ENCODE measurements around the gene SLIT3. TPM values are rescaled to one million over a fixed set of nuclear protein-coding genes. Genes with fewer than 3 reads are reported as not detected.
A peak's percentile ranks its signal among the peaks of the same experiment; 100 is the strongest.

SLIT3 gene
- total RNA-seq, 4 donors from 2014 or later, result 10.8 to 30.8 (median 18.4) TPM

GRCh38 chr5:168984135-168984675 lies 316.7 kb downstream of the SLIT3 start:
- WGBS, result 90% methylated on average over 5 of the region's 5 CpGs
- no peak for DNase-seq (ENCODE audit: low spot score in 2 of 2)
- TF ChIP-seq POLR2A (IDR thresholded peaks at IDR 0.05), result no peak
- TF ChIP-seq POLR2AphosphoS5 (IDR thresholded peaks at IDR 0.05), result no peak
- TF ChIP-seq, protein P1, sequence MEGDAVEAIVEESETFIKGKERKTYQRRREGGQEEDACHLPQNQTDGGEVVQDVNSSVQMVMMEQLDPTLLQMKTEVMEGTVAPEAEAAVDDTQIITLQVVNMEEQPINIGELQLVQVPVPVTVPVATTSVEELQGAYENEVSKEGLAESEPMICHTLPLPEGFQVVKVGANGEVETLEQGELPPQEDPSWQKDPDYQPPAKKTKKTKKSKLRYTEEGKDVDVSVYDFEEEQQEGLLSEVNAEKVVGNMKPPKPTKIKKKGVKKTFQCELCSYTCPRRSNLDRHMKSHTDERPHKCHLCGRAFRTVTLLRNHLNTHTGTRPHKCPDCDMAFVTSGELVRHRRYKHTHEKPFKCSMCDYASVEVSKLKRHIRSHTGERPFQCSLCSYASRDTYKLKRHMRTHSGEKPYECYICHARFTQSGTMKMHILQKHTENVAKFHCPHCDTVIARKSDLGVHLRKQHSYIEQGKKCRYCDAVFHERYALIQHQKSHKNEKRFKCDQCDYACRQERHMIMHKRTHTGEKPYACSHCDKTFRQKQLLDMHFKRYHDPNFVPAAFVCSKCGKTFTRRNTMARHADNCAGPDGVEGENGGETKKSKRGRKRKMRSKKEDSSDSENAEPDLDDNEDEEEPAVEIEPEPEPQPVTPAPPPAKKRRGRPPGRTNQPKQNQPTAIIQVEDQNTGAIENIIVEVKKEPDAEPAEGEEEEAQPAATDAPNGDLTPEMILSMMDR (IDR thresholded peaks at IDR 0.05), result no peak
- no peak for TF ChIP-seq EP300 (IDR thresholded peaks at IDR 0.05)
- Histone ChIP-seq H3K27me3 (no peaks in the 10 kb centered on the region), H3K27ac (no peak overlapping the region), H3K4me3 (no peak overlapping the region), H3K4me1 (peaks cover 8% of the 10 kb centered on the region), H3K36me3 (no peaks in the 10 kb centered on the region), H3K9me3 (no peaks in the 10 kb centered on the region)

DNA sequence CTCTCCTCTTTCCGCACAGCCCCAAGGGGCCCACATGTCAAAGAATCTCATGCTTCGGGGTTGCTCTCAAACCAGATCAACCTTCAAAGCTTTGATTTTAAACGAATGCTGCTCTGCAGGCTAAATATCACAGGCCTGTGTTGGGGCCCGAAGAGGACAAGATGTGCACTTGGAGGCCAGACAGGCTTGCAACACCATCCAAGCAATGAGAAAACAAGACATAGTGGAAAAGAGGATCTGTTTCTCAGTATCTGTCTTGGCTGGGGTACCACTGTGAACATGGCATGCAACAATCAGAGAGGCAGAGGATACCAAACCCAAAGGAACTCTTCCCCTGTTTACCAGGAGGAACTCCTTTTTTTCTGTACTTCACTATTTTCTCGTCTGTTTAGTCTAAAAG lies 321.8 kb downstream of the SLIT3 start:
- H3K27ac ChIP-seq, result peak overlapping the region; percentile 42
- no peaks in the 10 kb centered on the region for H3K36me3 ChIP-seq
- H3K4me3 ChIP-seq, result no peak overlapping the region
- H3K9me3 ChIP-seq, result no peaks in the 10 kb centered on the region
- H3K4me1 ChIP-seq, result peaks cover 9% of the 10 kb centered on the region
- peaks cover 2% of the 10 kb centered on the region for H3K27me3 ChIP-seq
- TF ChIP-seq EP300 (IDR thresholded peaks at IDR 0.05) (no peak), POLR2AphosphoS5 (IDR thresholded peaks at IDR 0.05) (peak in 1 of 3 donors; percentile 27), POLR2A (IDR thresholded peaks at IDR 0.05) (no peak)
- TF ChIP-seq, protein P1 (IDR thresholded peaks at IDR 0.05), result no peak
- no peak for DNase-seq (ENCODE audit: low spot score in 2 of 2)
- WGBS, result 47% methylated on average over 5 of the region's 5 CpGs

GRCh38 chr5:168978500-168978899 lies 322.4 kb downstream of the SLIT3 start:
- TF ChIP-seq POLR2A (IDR thresholded peaks at IDR 0.05) (no peak), EP300 (IDR thresholded peaks at IDR 0.05) (no peak), POLR2AphosphoS5 (IDR thresholded peaks at IDR 0.05) (no peak)
- TF ChIP-seq, protein P1 (IDR thresholded peaks at IDR 0.05), result no peak
- Histone ChIP-seq H3K36me3 (no peaks in the 10 kb centered on the region), H3K9me3 (no peaks in the 10 kb centered on the region), H3K27me3 (peaks cover 2% of the 10 kb centered on the region), H3K4me1 (peaks cover 9% of the 10 kb centered on the region), H3K4me3 (no peak overlapping the region), H3K27ac (peak overlapping the region; percentile 42)
- WGBS, result 82% methylated on average over 1 of the region's 1 CpG
- DNase-seq (ENCODE audit: low spot score in 2 of 2), result no peak

DNA sequence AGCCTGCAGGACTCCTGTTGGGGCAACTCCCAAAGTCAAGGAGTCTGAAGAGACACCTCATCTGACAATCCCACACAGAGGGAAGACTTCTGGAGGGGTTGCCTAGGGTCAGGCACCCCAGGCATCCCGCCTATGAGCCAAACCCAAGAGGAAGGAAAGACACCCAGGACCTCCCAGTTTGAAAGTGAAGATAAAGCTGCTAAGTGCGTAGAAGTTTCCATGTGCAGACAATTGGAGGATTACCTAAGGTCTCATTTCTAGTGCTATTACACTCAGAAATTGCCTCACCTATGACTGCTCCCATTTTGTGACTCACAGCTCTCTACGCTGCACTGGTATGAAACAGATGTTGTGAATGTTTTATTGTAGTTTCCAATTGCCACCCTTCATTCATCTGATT lies 322.9 kb downstream of the SLIT3 start:
- WGBS, result 78% methylated on average over 3 of the region's 3 CpGs
- TF ChIP-seq POLR2AphosphoS5 (IDR thresholded peaks at IDR 0.05), result peak in 1 of 3 donors; percentile 44
- TF ChIP-seq POLR2A (IDR thresholded peaks at IDR 0.05), result no peak
- H3K36me3 ChIP-seq, result no peaks in the 10 kb centered on the region
- peaks cover 2% of the 10 kb centered on the region for H3K27me3 ChIP-seq
- H3K4me3 ChIP-seq, result no peak overlapping the region
- peak overlapping the region; percentile 42 for H3K27ac ChIP-seq
- no peak for DNase-seq (ENCODE audit: low spot score in 2 of 2)
- H3K4me1 ChIP-seq, result peaks cover 9% of the 10 kb centered on the region
- H3K9me3 ChIP-seq, result no peaks in the 10 kb centered on the region

- H3K36me3 ChIP-seq, result no peaks in the 10 kb centered on the region
- no peaks in the 10 kb centered on the region for H3K9me3 ChIP-seq
- H3K27ac ChIP-seq, result no peak overlapping the region
- TF ChIP-seq POLR2AphosphoS5 (IDR thresholded peaks at IDR 0.05) (no peak), EP300 (IDR thresholded peaks at IDR 0.05) (no peak), POLR2A (IDR thresholded peaks at IDR 0.05) (no peak)
- TF ChIP-seq, protein P1 (IDR thresholded peaks at IDR 0.05), result no peak
- H3K4me3 ChIP-seq, result no peak overlapping the region
- H3K4me1 ChIP-seq, result peaks cover 9% of the 10 kb centered on the region
- WGBS, result 81% methylated on average over 3 of the region's 3 CpGs
- DNase-seq (ENCODE audit: low spot score in 2 of 2), result no peak
- peaks cover 2% of the 10 kb centered on the region for H3K27me3 ChIP-seq
Observed at GRCh38 chr5:168976311-168976970, 324.5 kb downstream of the SLIT3 start.

Measured in suprapubic skin (tissue), 4 donors.